Measurements from ENCODE around the gene GABRB2.
A peak's percentile ranks its signal among the peaks of the same experiment; 100 is the strongest.
"Not testable (repeated sequence)": the region's sequence is repeated elsewhere in the genome, so short reads cannot be mapped to it uniquely, and the experiment has no call there.

GABRB2 gene

GRCh38 chr5:161299053-161299452 is 247.5 kb downstream of the GABRB2 start:
- no peak for DNase-seq (ENCODE audit: low read depth)

DNA sequence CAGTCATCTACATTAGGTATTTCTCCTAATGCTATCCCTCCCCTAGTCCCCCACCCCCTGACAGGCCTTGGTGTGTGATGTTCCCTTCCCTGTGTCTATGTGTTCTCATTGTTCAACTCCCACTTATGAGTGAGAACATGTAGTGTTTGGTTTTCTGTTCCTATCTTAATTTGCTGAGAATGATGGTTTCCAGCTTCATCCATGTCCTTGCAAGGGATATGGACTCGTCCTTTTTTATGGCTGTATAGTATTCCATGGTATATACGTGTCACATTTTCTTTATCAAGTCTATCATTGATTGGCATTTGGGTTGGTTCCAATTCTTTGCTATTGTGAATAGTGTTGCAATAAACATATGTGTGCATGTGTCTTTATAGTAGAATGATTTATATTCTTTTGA is 249.1 kb downstream of the GABRB2 start:
- DNase-seq (ENCODE audit: low read depth), result not testable (repeated sequence)

- DNase-seq (ENCODE audit: low read depth), result no peak
Observed at GRCh38 chr5:161295721-161296250, 250.7 kb downstream of the GABRB2 start.

GRCh38 chr5:161288071-161288470 is 258.5 kb downstream of the GABRB2 start:
- no peak for DNase-seq (ENCODE audit: low read depth)

DNA sequence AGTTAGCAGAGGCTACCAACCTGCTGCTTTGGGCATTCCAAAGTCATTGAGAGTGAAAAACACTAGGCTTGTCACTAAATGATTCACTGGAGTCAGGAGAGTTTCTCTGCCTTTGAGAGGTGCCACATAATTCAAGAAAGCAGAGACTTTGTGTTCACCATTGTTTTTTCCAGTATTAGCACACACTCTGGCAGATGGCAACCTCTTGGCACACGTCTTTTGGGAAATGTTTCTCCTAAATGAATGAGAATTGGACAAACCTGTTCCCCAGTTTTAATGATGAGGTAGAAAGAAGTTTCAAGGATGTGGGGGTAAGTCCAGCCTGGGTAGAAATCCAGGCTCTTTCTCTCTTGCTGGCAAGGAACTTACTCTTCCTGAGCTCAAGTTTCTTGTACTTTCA is 259.1 kb downstream of the GABRB2 start:
- DNase-seq (ENCODE audit: low read depth), result no peak

DNA sequence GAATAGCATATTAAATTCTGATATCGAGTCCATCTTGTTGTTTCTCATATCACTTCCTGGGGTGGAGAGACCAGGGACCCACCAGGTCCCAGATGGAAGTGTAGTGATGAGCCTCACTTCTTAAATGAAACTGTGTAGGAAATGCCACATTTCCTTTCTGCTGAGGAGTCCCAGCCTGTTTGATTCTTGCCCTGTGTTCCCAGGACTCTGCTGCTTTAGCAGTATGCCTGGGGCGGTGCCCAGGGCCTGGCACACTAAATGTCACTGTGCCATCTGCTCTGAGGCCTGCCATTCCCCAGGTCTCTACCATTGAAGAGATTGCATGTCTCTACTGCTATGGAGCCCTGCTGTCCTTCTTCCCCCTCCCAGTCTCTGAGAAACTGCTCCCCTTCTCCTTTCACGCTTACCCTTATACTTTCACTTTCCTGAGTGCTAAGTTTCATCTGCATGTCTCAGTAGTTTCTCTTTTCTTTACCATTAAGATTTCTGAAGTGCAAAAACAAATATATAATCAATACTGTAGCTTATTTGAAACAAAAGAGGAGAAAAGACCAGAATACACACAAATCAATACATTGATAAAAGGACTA is 260.4 kb downstream of the GABRB2 start:
- DNase-seq (ENCODE audit: low read depth), result no peak

DNA sequence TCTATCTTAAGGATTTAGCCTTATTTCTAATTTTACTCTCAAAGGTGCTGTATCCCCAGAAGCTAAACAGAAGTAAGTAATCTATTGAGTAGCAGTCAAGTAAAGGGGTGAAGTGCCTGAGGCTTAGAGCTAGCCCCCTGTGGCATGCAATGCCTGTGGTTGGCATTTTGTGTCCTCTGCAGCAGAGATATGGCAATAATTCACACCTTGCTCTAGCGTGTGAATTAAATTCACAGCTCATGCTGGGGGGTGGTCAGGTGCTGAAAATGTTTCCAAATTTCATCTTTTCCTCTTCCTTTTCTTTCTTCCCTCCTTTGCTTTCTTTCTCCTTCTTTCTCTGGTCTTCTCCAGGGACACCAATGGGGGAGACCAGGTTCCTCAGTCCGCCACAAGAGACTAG is 262.1 kb downstream of the GABRB2 start:
- no peak for DNase-seq (ENCODE audit: low read depth)

DNA sequence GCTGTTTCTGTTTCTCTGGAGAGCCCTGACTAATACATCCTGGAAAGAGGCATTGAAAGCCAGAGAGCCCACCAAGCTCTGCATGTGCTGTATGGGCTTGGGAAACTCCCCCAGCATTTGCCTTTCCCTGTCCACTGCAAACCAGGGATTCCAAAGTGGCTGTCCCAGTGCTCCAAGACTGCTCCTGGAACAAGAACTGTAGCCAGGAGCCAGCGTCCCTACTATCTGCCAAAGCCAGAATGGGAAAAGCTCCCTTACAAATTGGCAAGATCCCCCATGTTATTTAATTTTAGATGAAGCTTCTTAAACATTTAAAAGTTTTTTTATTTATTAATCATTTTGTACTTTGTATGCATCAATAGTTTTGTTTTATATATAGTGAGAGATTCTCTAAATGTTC is 263.2 kb downstream of the GABRB2 start:
- no peak for DNase-seq (ENCODE audit: low read depth)

DNA sequence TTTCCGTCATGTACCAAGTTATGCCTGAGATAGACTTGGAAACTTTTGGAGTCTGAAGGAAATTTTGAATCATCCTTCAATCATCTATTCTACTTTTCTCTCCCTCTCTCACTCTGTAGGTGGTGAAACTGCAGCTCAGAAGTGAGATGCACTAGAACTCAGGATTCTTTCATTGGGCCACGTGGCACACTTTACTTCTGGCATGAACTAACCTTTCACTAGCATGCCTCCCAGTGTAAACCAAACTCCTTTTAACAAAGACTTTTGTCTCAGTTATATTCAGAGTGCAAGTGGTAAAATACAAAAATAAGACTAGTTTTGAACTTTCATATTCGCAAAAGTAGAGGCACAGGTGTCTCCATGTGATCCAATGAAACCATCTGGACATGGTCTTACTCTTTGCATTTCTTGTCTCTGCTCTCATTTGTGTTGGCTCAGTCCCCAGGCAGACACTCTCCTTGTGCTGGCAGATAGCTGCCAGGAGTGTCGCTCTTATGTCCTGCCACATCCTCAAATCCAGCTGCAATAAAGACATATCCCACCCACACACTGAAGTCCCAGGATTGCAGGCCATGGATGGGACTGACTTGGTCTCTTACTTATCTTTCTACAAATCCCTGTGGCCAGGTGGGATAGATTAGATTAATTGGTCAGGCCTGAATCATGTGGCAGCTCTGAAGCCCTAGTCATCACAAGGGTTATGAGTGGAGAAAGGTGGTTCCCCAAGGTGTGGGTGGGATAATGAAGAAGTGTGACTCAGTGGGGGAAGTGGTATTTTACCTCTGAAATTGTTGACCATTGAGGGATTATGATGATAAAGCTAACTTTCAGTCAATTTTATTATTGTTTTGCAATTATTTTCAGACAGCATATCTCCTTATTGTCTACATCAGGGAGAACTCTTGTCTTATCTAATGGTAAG is 267.5 kb downstream of the GABRB2 start:
- DNase-seq (ENCODE audit: low read depth), result no peak

DNA sequence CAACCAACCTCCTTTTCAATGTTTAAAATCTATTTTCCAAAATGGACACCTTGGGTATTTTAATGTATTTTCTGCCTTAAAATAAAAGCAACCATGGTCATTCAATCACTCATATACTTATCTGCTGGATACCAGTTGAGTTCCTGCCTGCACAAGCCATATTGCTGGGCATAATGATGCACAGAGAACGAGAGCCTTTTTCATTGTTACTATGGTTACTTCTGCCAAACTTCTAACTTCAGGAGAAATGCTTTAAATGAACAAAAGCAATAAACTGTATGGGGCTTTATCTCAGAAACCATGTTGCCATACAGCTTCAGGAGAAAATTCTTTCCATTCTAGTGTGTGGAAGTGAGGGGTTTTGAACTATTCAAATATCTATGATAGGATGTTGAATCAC is 269.5 kb downstream of the GABRB2 start:
- no peak for DNase-seq (ENCODE audit: low read depth)

GRCh38 chr5:161274951-161275350 is 271.6 kb downstream of the GABRB2 start:
- DNase-seq (ENCODE audit: low read depth), result no peak

DNA sequence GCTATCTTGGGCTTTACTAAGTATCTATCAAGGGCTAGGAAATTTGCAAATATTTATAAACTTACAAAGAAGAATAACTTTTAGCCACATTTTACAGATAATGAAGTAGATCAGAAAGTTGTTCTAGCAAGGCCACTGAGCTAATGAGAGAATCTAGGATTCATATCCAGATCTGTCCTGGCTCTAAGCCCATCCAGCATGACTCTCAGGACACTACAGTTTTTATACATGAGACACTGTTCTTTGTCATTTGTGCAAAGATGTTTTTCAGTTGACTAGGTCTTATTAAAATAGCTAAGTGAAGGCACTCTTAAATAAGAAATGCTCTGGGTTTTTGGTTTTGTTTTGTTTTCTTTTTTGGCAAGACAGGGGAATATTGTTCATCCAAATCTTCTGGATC is 273.1 kb downstream of the GABRB2 start:
- DNase-seq (ENCODE audit: low read depth), result peak; percentile 3

- DNase-seq (ENCODE audit: low read depth), result no peak
Observed at GRCh38 chr5:161271816-161272215, 274.7 kb downstream of the GABRB2 start.

GRCh38 chr5:161269125-161269524 is 277.4 kb downstream of the GABRB2 start:
- no peak for DNase-seq (ENCODE audit: low read depth)

DNA sequence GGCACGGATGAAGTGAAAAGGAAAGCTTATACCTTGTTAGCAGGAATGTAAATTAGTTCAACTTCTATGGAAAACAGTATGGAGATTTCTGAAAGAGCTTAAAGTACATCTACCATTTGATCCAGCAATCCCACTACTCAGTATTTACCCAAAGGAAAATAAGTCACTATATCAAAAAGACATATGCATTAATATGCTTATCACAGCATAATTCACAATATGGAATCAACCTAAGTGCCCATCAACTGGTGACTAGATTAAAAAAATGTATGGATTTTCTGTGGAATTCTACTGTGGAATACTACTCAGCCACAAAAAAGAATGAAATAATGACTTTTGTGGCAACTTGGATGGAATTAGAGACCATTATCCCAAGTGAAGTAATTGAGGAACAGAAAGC is 279.6 kb downstream of the GABRB2 start:
- DNase-seq (ENCODE audit: low read depth), result no peak

GRCh38 chr5:161265006-161265405 is 281.5 kb downstream of the GABRB2 start:
- no peak for DNase-seq (ENCODE audit: low read depth)

DNA sequence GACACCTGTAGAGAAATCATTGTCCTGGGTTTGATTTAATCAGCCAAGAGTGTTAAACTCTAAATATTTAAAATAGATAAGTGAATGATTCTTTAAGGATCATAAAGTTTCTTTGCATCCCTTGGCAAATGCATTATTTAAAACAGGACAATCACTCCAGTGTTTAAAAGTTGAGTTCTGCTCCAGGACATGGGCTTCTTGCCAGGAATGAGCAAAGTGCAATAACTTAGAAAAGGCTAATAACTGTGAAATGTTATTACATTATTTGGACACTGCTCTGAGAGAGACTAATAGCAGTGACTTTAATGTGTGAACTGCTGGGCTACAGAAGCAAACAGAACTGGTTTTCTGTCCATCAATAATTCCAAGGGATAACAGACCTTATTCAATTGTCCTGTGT is 283.3 kb downstream of the GABRB2 start:
- no peak for DNase-seq (ENCODE audit: low read depth)

GRCh38 chr5:161261668-161262323 is 284.7 kb downstream of the GABRB2 start:
- DNase-seq (ENCODE audit: low read depth), result no peak

- DNase-seq (ENCODE audit: low read depth), result no peak
Observed at GRCh38 chr5:161258438-161258837, 288.1 kb downstream of the GABRB2 start.

GRCh38 chr5:161256957-161257356 is 289.6 kb downstream of the GABRB2 start:
- DNase-seq (ENCODE audit: low read depth), result no peak

DNA sequence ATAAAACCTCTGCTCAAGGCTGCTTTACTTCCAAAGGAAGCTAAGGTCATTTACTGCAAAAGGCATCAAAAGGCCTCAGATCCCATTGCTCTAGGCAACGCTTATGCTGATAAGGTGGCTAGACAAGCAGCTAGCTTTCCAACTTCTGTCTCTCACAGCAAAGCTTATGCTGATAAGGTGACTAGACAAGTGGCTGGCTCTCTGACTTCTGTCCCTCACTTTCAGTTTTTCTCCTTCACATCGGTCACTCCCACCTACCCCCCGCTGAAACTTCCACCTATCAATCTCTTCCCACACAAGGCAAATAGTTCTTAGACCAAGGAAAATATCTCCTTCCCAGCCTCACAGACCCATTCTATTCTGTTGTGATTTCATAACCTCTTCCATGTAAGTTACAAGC is 293.6 kb downstream of the GABRB2 start:
- DNase-seq (ENCODE audit: low read depth), result not testable (repeated sequence)

DNA sequence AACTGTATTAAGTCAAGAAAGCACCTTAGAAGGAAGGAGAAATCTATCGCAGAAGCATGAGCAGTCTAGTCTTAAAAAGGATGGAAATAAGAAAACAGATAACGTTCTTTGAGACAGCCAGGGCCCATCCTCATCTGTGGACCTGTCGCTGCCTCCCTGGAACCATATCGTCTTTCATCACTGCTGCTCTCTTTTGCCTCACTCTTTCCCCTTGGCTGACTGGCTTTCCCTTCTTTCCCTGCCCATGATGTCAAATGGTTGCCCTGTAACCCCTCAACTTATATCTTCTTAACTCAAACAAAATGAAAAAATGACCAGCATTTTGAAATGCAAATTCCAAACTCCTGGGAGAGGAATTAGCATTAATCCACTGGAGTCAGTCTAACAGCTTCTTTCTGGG is 299.8 kb downstream of the GABRB2 start:
- no peak for DNase-seq (ENCODE audit: low read depth)

DNA sequence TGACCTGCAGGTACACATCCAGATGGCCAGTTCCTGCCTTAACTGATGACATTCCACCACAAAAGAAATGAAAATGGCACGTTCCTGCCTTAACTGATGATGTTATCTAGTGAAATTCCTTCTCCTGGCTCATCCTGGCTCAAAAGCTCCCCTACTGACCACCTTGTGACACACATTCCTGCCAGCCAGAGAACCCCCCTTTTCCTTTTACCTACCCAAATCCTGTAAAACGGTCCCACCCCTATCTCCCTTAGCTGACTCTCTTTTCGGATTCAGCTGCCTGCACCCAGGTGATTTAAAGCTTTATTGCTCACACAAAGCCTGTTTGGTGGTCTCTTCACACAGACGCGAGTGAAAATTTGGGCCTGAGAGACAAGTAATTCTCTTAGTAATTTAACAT is 300.7 kb downstream of the GABRB2 start:
- not testable (repeated sequence) for DNase-seq (ENCODE audit: low read depth)
